Measurements from ENCODE around the gene HIBCH. TPM values are rescaled to one million over a fixed set of nuclear protein-coding genes. Genes with fewer than 3 reads are reported as not detected.
A peak's percentile ranks its signal among the peaks of the same experiment; 100 is the strongest.

HIBCH gene
- total and polyA plus RNA-seq, 9 of the 15 experiments (the other 6 are each of a cell fraction or from before 2014, with no cell fraction given) = 17.0 to 65.4 (median 28.3) TPM

DNA sequence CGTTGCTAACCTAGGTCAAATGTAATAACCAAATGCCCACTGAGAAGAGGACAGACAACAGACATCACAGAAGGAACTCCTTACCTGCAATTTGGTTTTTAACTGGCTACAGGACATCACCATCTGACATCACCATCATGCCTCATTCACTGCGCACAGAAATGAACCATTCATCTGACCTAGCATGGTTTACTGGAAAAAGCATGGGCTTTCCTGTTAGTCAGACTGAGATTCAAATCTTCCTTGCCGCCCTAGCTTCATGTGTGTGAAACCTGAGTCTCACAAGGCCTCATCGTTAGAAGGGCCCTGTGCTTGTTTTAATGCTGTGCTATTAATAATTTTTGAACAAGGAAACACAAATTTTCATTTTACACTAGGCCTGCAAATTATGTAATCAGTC lies 1.1 kb upstream of the HIBCH start:
- Histone ChIP-seq H3K9me3 (replicated peaks; ENCODE audit: control insufficient read depth, insufficient read depth, low read depth, low read length) (no peaks in the 10 kb centered on the region), H3K4me1 (replicated peaks in 1 of 2; ENCODE audit: control insufficient read depth in 2 of 2, insufficient read depth in 2 of 2, low read length in 2 of 2) (peaks cover 0 to 12% of the 10 kb centered on the region in 2 experiments; a peak in 3 of 5 replicates), H3K27ac (ENCODE audit: extremely low read depth, low read depth, low read length) (peak overlapping the region; percentile 52), H3K9me1 (ENCODE audit: control insufficient read depth, insufficient read depth, low read length) (no peaks in the 10 kb centered on the region), H3K27me3 (ENCODE audit: control insufficient read depth in 2 of 2, insufficient read depth in 2 of 2, low read length in 2 of 2) (no peaks in the 10 kb centered on the region), H3K4me2 (ENCODE audit: insufficient read depth, low read length) (peak overlapping the region; percentile 66), H3K36me3 (ENCODE audit: control insufficient read depth, insufficient read depth, low read length) (peaks cover 7% of the 10 kb centered on the region; the same call in 1 of the 3 replicates), H3K79me2 (ENCODE audit: control insufficient read depth, insufficient read depth, low read length) (peaks cover 35% of the 10 kb centered on the region), H3K4me3 (no peak overlapping the region), H3K9ac (ENCODE audit: insufficient read depth in 1 of 2, low read depth in 2 of 2, low read length in 2 of 2) (peak overlapping the region in 1 of 2 experiments; percentile 52; a peak in 2 of 4 replicates), H2AFZ (ENCODE audit: low read depth, low read length) (peak overlapping the region; percentile 95), H4K20me1 (replicated peaks; ENCODE audit: control insufficient read depth, insufficient read depth, low read length) (no peaks in the 10 kb centered on the region)
- no TSS peak for BruUV-seq (replicated peaks)
- in situ Hi-C loops (cut with MboI) (no loop called here), intact Hi-C loops (cut with micrococcal nuclease) (no loop called here)
- ChIA-PET POLR2A (no interaction called here), CTCF (ENCODE audit: low intra/inter-chr PET ratio) (no interaction called here)
- 12% methylated on average over 3 of the region's 4 CpGs for WGBS (ENCODE audit: insufficient coverage, low coverage, missing lambda C conversion rate)
- FAIRE-seq (peak; percentile 70), ATAC-seq (no peak), DNase-seq (ENCODE audit: extremely low read depth in 1 of 4, low spot score in 3 of 4) (peak in 1 of 4 experiments; percentile 50)
- 0 out of 2 replicates have a peak, but pooled peaks have one; percentile 1 for TF ChIP-seq EP400 (IDR thresholded peaks at IDR 0.05)
- TF ChIP-seq MYBL2 (IDR thresholded peaks at IDR 0.05; ENCODE audit: low read depth) = peak; percentile 24; the same call in 1 of the 2 replicates
- no peak for TF ChIP-seq MYBL2 (CRISPR knock-in tag; IDR thresholded peaks at IDR 0.05; ENCODE audit: borderline replicate concordance)
- no peak for TF ChIP-seq ZBED1 (IDR thresholded peaks at IDR 0.05)
- TF ChIP-seq, protein P1, sequence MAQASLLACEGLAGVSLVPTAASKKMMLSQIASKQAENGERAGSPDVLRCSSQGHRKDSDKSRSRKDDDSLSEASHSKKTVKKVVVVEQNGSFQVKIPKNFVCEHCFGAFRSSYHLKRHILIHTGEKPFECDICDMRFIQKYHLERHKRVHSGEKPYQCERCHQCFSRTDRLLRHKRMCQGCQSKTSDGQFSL (CRISPR knock-in tag; IDR thresholded peaks at IDR 0.05) = no peak
- TF ChIP-seq, protein P1 (tag; IDR thresholded peaks at IDR 0.05) = peak in 1 of 2 experiments; percentile 19; a peak in 1 of 4 replicates
- peak in 1 of 2 experiments; percentile 27; a peak in 1 of 4 replicates for TF ChIP-seq NRF1 (conservative IDR thresholded peaks at IDR 0.05 in 1 of 2, IDR thresholded peaks at IDR 0.05 in 1 of 2)
- no peak for TF ChIP-seq ETV5 (CRISPR knock-in tag; IDR thresholded peaks at IDR 0.05; ENCODE audit: low read depth)
- peak in 1 of 2 experiments; percentile 41; a peak in 1 of 4 replicates for TF ChIP-seq RCOR1 (IDR thresholded peaks at IDR 0.05; ENCODE audit: borderline replicate concordance in 1 of 2, low read depth in 2 of 2, low read length in 2 of 2)
- 0 out of 2 replicates have a peak, but pooled peaks have one; percentile 50 for TF ChIP-seq GTF2E2 (tag; IDR thresholded peaks at IDR 0.05)
- peak; percentile 87 for TF ChIP-seq MGA (IDR thresholded peaks at IDR 0.05)

Data from K562 (cell line).